Aorta (tissue), 5 donors: ENCODE measurements around the gene SLC26A6. TPM values are rescaled to one million over a fixed set of nuclear protein-coding genes. Genes with fewer than 3 reads are reported as not detected.

Experiments
- ATAC-seq: fragments of 200-7000 bp; cut with Tn5 transposase; one replicate; pipeline ENCODE4 v1.9.1; 2022; ENCODE audit warnings: moderate library complexity; ENCODE audit not compliant: low FRiP score
- DNase-seq, 2 donors: peaks; one replicate each; pipeline ENCODE4 v3.0.0-alpha.2; 2020
- H3K27ac ChIP-seq, 2 donors: one replicate each; pipeline ENCODE4 v1.5.1; 2013; ENCODE audit warnings: low read length in 2 of 2, mild to moderate bottlenecking in 2 of 2, moderate library complexity in 2 of 2, control low read depth in 1 of 2, inconsistent platforms in 1 of 2, low read depth in 1 of 2
- H3K27me3 ChIP-seq, 2 donors: one replicate each; pipeline ENCODE4 v1.6.1; 2013; ENCODE audit warnings: control low read depth in 1 of 2, low read length in 1 of 2, mild to moderate bottlenecking in 1 of 2, moderate library complexity in 1 of 2; ENCODE audit not compliant: insufficient read depth in 2 of 2, control insufficient read depth in 1 of 2
- H3K36me3 ChIP-seq, 2 donors: one replicate each; pipeline ENCODE4 v1.6.1; 2013; ENCODE audit warnings: control low read depth in 1 of 2, low read length in 1 of 2, mild to moderate bottlenecking in 1 of 2; ENCODE audit not compliant: insufficient read depth in 2 of 2, control insufficient read depth in 1 of 2
- H3K4me1 ChIP-seq, 2 donors: one replicate each; pipeline ENCODE4 v1.6.1; 2013; ENCODE audit warnings: low read length in 2 of 2, control low read depth in 1 of 2, mild to moderate bottlenecking in 1 of 2, moderate library complexity in 1 of 2; ENCODE audit not compliant: insufficient read depth in 2 of 2, control insufficient read depth in 1 of 2
- H3K4me3 ChIP-seq, 2 donors: one replicate each; pipeline ENCODE4 v1.5.1; 2013; ENCODE audit warnings: low read length in 2 of 2, control low read depth in 1 of 2, mild to moderate bottlenecking in 1 of 2
- H3K9me3 ChIP-seq: one replicate; pipeline ENCODE4 v1.6.1; 2013; ENCODE audit warnings: mild to moderate bottlenecking, low read length; ENCODE audit not compliant: control insufficient read depth
- WGBS, 2 donors: extraction: QIAGEN DNeasy Blood & Tissue Kit; methylation state at CpG; one replicate each; pipeline ENCODE4 v1.1.7; 2013; 5-methylcytosine and 5-hydroxymethylcytosine counted together
- intact Hi-C, 2 donors: fragments of 100-400 bp; cut with DNase I; formaldehyde crosslinking; loops; one replicate each; pipeline versions ENCODE4 v1.14.2 to v1.15.0; 2022
- polyA plus RNA-seq, 2 donors: library from polyadenylated mRNA; stranded (reverse); fragments of 200-250 nt; gene quantifications; one replicate each; pipeline ENCODE4 v1.2.3, GENCODE V29; 2013
- total RNA-seq, 2 donors: library from RNA; stranded (reverse); fragmentation: NEBNext Ultra II Directional; extraction: Animal tissue kit (Norgen Biotek cat#: 25700); gene quantifications; one replicate each; pipeline ENCODE4 v1.2.1, GENCODE V29; 2021
- donor health status: healthy with polysubstance abuse.
- donor health status: Bipolar disorder and iron deficiency.
- donor health status: DM: no; HTN: no; CAD: no.
- donor health status: DM: no; HTN: no; CAD: no.
- donor health status: DM: yes; HTN: yes; CAD: no.

SLC26A6 gene
- total and polyA plus RNA-seq, 4 donors: 10.5 to 154 (median 32.2) TPM

- intact Hi-C loops: loop anchor here (5.0 kb wide), 2 partner anchors 37 to 43 kb away; partner anchors contain the start of genes PFKFB4 (in 1 of the 2) and SLC26A6 (in 1 of the 2)
- Histone ChIP-seq H3K27me3 (no peaks in the 10 kb centered on the region), H3K36me3 (no peaks in the 10 kb centered on the region), H3K4me1 (no peaks in the 10 kb centered on the region), H3K4me3 (peak overlapping the region in 1 of 2 donors; percentile 17), H3K27ac (no peak overlapping the region), H3K9me3 (no peaks in the 10 kb centered on the region)
- no peak for DNase-seq
- ATAC-seq: no peak
- WGBS, 2 donors: 41 to 45% methylated on average over 34 to 39 of the region's 39 CpGs
Observed at GRCh38 chr3:48594417-48595049, 40.7 kb downstream of the SLC26A6 start.

GRCh38 chr3:48593337-48593736 is 41.9 kb downstream of the SLC26A6 start:
- H3K4me3 ChIP-seq: no peak overlapping the region
- no peak for ATAC-seq
- H3K27me3 ChIP-seq: no peaks in the 10 kb centered on the region
- no peaks in the 10 kb centered on the region for H3K9me3 ChIP-seq
- H3K4me1 ChIP-seq: no peaks in the 10 kb centered on the region
- DNase-seq: no peak
- intact Hi-C loops: no loop called here
- no peaks in the 10 kb centered on the region for H3K36me3 ChIP-seq
- no peak overlapping the region for H3K27ac ChIP-seq
- 95 to 96% methylated on average over 9 of the region's 9 CpGs for WGBS, 2 donors

- Histone ChIP-seq H3K27ac (no peak overlapping the region), H3K36me3 (no peaks in the 10 kb centered on the region), H3K9me3 (no peaks in the 10 kb centered on the region), H3K4me3 (no peak overlapping the region), H3K27me3 (no peaks in the 10 kb centered on the region), H3K4me1 (no peaks in the 10 kb centered on the region)
- WGBS, 2 donors: 93 to 96% methylated on average over 21 of the region's 21 CpGs
- intact Hi-C loops: no loop called here
- no peak for ATAC-seq
- DNase-seq: no peak
Observed at GRCh38 chr3:48592519-48593087, 42.7 kb downstream of the SLC26A6 start.

- no peaks in the 10 kb centered on the region for H3K36me3 ChIP-seq
- no peaks in the 10 kb centered on the region for H3K27me3 ChIP-seq
- DNase-seq (no peak), ATAC-seq (no peak)
- H3K4me3 ChIP-seq: no peak overlapping the region
- H3K4me1 ChIP-seq: no peaks in the 10 kb centered on the region
- H3K27ac ChIP-seq: no peak overlapping the region
- no peaks in the 10 kb centered on the region for H3K9me3 ChIP-seq
- intact Hi-C loops: no loop called here
- WGBS, 2 donors: 94 to 95% methylated on average over 20 to 22 of the region's 22 CpGs
Observed at GRCh38 chr3:48591886-48592518, 43.3 kb downstream of the SLC26A6 start.

- H3K36me3 ChIP-seq: no peaks in the 10 kb centered on the region
- DNase-seq: no peak
- intact Hi-C loops: no loop called here
- H3K9me3 ChIP-seq: no peaks in the 10 kb centered on the region
- no peak overlapping the region for H3K27ac ChIP-seq
- H3K27me3 ChIP-seq: no peaks in the 10 kb centered on the region
- H3K4me3 ChIP-seq: no peak overlapping the region
- no peak for ATAC-seq
- no peaks in the 10 kb centered on the region for H3K4me1 ChIP-seq
- 95 to 97% methylated on average over 12 to 14 of the region's 14 CpGs for WGBS, 2 donors
Observed at GRCh38 chr3:48591436-48591835, 43.8 kb downstream of the SLC26A6 start.

- no peaks in the 10 kb centered on the region for H3K36me3 ChIP-seq
- no peaks in the 10 kb centered on the region for H3K4me1 ChIP-seq
- no peaks in the 10 kb centered on the region for H3K27me3 ChIP-seq
- DNase-seq: no peak
- no peak overlapping the region for H3K4me3 ChIP-seq
- H3K9me3 ChIP-seq: no peaks in the 10 kb centered on the region
- WGBS, 2 donors: 82 to 83% methylated on average over 15 of the region's 15 CpGs
- no peak overlapping the region for H3K27ac ChIP-seq
- intact Hi-C loops: no loop called here
- no peak for ATAC-seq
Observed at GRCh38 chr3:48588230-48588629, 47.0 kb downstream of the SLC26A6 start.

- Histone ChIP-seq H3K9me3 (no peaks in the 10 kb centered on the region), H3K36me3 (no peaks in the 10 kb centered on the region), H3K27ac (no peak overlapping the region), H3K27me3 (no peaks in the 10 kb centered on the region), H3K4me1 (no peaks in the 10 kb centered on the region), H3K4me3 (no peak overlapping the region)
- WGBS, 2 donors: 83 to 90% methylated on average over 10 to 11 of the region's 11 CpGs
- intact Hi-C loops: no loop called here
- no peak for DNase-seq
- no peak for ATAC-seq
Observed at GRCh38 chr3:48587686-48588085, 47.6 kb downstream of the SLC26A6 start.

- no peak overlapping the region for H3K27ac ChIP-seq
- no peaks in the 10 kb centered on the region for H3K9me3 ChIP-seq
- no peaks in the 10 kb centered on the region for H3K36me3 ChIP-seq
- no peak for ATAC-seq
- no peaks in the 10 kb centered on the region for H3K27me3 ChIP-seq
- no peak for DNase-seq
- H3K4me1 ChIP-seq: no peaks in the 10 kb centered on the region
- 81 to 85% methylated on average over 8 of the region's 8 CpGs for WGBS, 2 donors
- H3K4me3 ChIP-seq: no peak overlapping the region
- intact Hi-C loops: no loop called here
Observed at GRCh38 chr3:48585411-48585810, 49.9 kb downstream of the SLC26A6 start.

- 90 to 91% methylated on average over 9 of the region's 9 CpGs for WGBS, 2 donors
- Histone ChIP-seq H3K27ac (no peak overlapping the region), H3K27me3 (no peaks in the 10 kb centered on the region), H3K36me3 (no peaks in the 10 kb centered on the region), H3K9me3 (no peaks in the 10 kb centered on the region), H3K4me1 (no peaks in the 10 kb centered on the region), H3K4me3 (no peak overlapping the region)
- intact Hi-C loops: no loop called here
- ATAC-seq: no peak
- no peak for DNase-seq
Observed at GRCh38 chr3:48584836-48585235, 50.4 kb downstream of the SLC26A6 start.
